ENCODE data around the gene UQCC5.

Gene UQCC5

DNA sequence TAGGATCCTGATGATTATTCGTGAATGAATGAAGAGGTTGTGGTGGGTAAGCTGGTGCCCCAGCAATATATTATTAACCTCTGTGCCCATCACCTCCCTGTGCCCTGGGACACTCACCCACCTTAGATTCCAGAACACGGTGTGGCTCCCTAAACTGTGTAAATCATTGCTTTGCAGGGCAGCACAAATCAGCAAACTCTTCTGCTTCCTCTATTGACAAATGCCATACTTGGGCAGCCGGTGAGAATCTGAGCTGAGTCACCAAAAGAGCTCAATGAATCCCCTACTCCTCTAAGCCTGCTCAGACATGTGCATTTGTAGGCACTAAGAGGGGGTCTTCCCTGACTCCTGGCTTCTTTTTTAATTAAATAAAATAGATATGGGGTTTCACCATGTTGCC, 15.7 kb downstream of the UQCC5 start:
- DNase-seq (ENCODE audit: low spot score), result no peak
- TF ChIP-seq, protein P1, sequence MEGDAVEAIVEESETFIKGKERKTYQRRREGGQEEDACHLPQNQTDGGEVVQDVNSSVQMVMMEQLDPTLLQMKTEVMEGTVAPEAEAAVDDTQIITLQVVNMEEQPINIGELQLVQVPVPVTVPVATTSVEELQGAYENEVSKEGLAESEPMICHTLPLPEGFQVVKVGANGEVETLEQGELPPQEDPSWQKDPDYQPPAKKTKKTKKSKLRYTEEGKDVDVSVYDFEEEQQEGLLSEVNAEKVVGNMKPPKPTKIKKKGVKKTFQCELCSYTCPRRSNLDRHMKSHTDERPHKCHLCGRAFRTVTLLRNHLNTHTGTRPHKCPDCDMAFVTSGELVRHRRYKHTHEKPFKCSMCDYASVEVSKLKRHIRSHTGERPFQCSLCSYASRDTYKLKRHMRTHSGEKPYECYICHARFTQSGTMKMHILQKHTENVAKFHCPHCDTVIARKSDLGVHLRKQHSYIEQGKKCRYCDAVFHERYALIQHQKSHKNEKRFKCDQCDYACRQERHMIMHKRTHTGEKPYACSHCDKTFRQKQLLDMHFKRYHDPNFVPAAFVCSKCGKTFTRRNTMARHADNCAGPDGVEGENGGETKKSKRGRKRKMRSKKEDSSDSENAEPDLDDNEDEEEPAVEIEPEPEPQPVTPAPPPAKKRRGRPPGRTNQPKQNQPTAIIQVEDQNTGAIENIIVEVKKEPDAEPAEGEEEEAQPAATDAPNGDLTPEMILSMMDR (IDR thresholded peaks at IDR 0.05; ENCODE audit: extremely low read depth, missing control alignments), result no peak

GRCh38 chr3:52554026-52554755, 17.8 kb downstream of the UQCC5 start:
- DNase-seq (ENCODE audit: low spot score), result no peak
- TF ChIP-seq, protein P1 (IDR thresholded peaks at IDR 0.05; ENCODE audit: extremely low read depth, missing control alignments), result no peak

DNA sequence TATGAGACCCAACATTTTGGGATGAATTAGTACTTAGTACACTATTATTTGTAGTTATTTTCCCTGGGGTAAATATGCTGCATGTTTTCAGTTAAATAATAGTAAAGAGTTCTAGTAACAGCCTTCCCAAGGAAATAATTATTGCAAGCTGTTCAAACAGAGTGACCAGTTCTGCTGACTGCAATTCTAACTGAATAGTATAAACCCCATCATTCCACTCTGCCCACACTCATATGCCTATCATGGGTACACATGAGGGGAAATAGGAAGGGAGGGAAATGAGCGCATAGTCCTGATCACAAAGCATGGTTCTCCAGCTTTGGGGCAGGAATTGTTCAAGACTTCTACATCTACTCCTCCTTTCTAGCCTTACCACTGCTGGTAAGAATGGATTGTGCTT, 18.7 kb downstream of the UQCC5 start:
- no peak for DNase-seq (ENCODE audit: low spot score)
- TF ChIP-seq, protein P1 (IDR thresholded peaks at IDR 0.05; ENCODE audit: extremely low read depth, missing control alignments), result no peak

DNA sequence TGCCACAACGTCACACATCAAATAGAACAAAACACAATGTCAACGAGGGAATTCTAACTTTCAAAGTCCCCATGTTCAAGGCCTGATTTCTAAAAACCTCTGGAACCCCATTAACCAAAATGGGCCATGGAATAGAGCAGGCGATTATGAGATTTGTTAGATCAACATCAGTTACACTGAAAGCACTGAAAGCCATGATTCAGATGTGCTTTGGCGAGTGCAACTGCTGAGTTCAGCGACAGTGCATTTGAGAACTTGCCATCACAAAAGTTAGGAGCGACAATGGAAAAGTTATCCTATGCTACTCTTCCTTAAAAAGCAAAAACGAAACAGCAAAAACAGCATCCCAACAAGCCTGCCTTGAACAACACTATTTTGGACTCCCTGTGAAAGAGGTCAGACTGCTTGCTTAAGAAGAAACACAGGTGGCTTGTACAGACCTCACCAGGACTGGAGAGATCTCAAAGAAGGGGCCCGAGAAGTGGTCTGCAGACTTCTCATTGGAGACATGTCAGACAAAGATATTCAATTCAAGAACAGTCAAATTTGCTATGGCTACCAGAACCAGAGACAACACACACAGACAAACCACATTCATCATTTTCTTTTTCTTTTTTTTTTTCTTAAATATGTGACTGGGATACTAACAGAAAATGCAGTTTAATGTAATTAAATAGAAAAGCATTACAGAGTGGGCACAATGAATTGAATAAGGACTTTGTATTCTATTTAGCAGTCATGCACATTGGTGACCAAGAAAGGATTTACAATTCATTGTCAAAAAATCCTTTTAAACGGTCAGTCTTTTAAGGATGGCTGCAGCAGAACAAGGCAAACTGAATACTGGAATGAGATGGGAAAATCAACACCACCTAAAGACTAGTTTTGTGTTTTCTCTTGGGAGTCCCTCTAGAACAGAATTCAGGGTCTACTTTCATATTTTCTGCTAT, 20.9 kb downstream of the UQCC5 start:
- TF ChIP-seq, protein P1 (IDR thresholded peaks at IDR 0.05; ENCODE audit: extremely low read depth, missing control alignments), result no peak
- no peak for DNase-seq (ENCODE audit: low spot score)

DNA sequence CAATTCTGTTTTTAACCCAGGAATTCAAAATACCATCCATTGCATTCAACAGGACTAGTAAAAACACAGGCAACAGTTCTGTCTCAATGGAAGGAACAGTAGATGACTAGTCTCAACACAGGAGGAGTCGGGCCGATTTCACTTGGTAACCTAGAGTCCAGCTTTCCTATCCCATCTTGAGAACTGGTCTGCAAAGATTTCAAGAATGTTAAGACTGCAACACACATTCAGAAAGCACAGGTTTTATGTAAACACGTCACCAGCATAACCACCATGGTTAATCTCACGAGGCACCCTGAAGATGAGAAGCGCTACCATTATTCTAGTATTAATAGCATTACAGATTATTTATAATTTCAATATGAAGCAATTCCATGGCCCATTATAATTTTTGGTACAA, 22.0 kb downstream of the UQCC5 start:
- TF ChIP-seq, protein P1 (IDR thresholded peaks at IDR 0.05; ENCODE audit: extremely low read depth, missing control alignments), result no peak
- DNase-seq (ENCODE audit: low spot score), result no peak

DNA sequence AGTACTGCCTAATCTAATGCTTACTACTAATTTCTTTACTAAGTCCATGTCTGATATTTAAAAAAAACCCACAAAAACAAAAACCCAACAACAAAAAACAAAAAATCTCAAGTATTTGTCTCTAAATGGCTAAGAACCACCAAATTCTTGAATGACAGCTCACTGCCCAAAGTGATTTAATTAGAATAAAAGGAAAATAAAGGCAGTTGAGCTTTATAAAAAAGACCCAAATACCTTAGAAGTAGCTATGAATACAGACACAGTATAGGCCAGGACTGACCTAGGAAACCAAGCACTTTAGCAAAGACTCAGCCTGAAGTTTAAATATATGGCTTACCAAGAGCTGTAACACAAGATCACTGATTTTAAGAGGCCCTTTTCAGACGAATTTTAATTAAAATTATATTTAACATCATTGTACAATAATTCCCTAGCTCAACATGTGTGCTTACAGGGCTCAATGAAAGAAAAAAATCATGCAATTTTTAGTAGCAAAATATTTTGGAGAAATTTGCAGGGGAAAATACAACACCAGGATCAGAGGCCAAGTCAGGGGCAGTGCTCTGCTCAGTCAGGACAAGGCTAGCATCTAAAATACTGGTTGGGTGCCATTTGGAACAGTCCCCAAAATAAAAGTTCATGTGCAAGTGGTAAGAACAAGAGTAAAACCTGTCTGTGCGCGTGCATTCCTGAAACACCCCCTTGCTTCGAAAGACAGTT, 24.8 kb downstream of the UQCC5 start:
- DNase-seq (ENCODE audit: low spot score), result no peak
- TF ChIP-seq, protein P1 (IDR thresholded peaks at IDR 0.05; ENCODE audit: extremely low read depth, missing control alignments), result no peak

All from GM20000 (cell line).